ENCODE results near the gene SLC22A6.
"Not testable (repeated sequence)": the region's sequence is repeated elsewhere in the genome, so short reads cannot be mapped to it uniquely, and the experiment has no call there.

SLC22A6 gene

GRCh38 chr11:62958547-62959421 is 26.0 kb downstream of the SLC22A6 start:
- CTCF ChIA-PET: interaction anchor here (0.9 kb wide), 1 partner anchor 53 kb away, joined by 3 read pairs; no protein-coding TSS in a partner anchor
- no peak for DNase-seq (ENCODE audit: low spot score)
- TF ChIP-seq CTCF (conservative IDR thresholded peaks at IDR 0.05; ENCODE audit: low read depth): no peak
- no peak overlapping the region for H3K27ac ChIP-seq
- POLR2A ChIA-PET (ENCODE audit: low non-redundant PET): interaction anchor here (0.7 kb wide), 1 partner anchor 14 kb away, joined by 3 read pairs; no protein-coding TSS in a partner anchor

- H3K27ac ChIP-seq: no peak overlapping the region
- TF ChIP-seq CTCF (conservative IDR thresholded peaks at IDR 0.05; ENCODE audit: low read depth): no peak
- DNase-seq (ENCODE audit: low spot score): no peak
- CTCF ChIA-PET: no interaction called here
- POLR2A ChIA-PET (ENCODE audit: low non-redundant PET): no interaction called here
These were observed 27.6 kb downstream of the SLC22A6 start for GRCh38 chr11:62957147-62957546.

GRCh38 chr11:62954478-62954877 is 30.3 kb downstream of the SLC22A6 start:
- no peak for DNase-seq (ENCODE audit: low spot score)
- no peak overlapping the region for H3K27ac ChIP-seq
- TF ChIP-seq CTCF (conservative IDR thresholded peaks at IDR 0.05; ENCODE audit: low read depth): no peak
- ChIA-PET CTCF (no interaction called here), POLR2A (ENCODE audit: low non-redundant PET) (no interaction called here)

GRCh38 chr11:62953811-62954210 is 31.0 kb downstream of the SLC22A6 start:
- CTCF ChIA-PET: no interaction called here

GRCh38 chr11:62948765-62949320 is 35.9 kb downstream of the SLC22A6 start:
- POLR2A ChIA-PET (ENCODE audit: low non-redundant PET): no interaction called here
- CTCF ChIA-PET: no interaction called here
- no peak for DNase-seq (ENCODE audit: low spot score)
- TF ChIP-seq CTCF (conservative IDR thresholded peaks at IDR 0.05; ENCODE audit: low read depth): no peak
- no peak overlapping the region for H3K27ac ChIP-seq

More at GRCh38 chr11:62953811-62954210, 31.0 kb downstream of the SLC22A6 start:
- H3K27ac ChIP-seq: no peak overlapping the region
- no peak for DNase-seq (ENCODE audit: low spot score)
- TF ChIP-seq CTCF (conservative IDR thresholded peaks at IDR 0.05; ENCODE audit: low read depth): no peak
- POLR2A ChIA-PET (ENCODE audit: low non-redundant PET): no interaction called here

- CTCF ChIA-PET; DNase-seq (ENCODE audit: low spot score); POLR2A ChIA-PET (ENCODE audit: low non-redundant PET); H3K27ac ChIP-seq: not testable (repeated sequence)
These were observed 39.2 kb downstream of the SLC22A6 start for GRCh38 chr11:62945538-62945937.

- POLR2A ChIA-PET (ENCODE audit: low non-redundant PET); H3K27ac ChIP-seq; CTCF ChIA-PET; DNase-seq (ENCODE audit: low spot score): not testable (repeated sequence)
These were observed 47.2 kb downstream of the SLC22A6 start for GRCh38 chr11:62937528-62937927.
